CD4-positive, alpha-beta T cell treated with Interferon alpha-2 for 1 hour (primary cell): ENCODE results near the gene PLEKHA7.

Experiments used
- DNase-seq, 2 donors: peaks; one replicate each; pipeline ENCODE4 v3.0.0-alpha.2; 2020 to 2022

Gene PLEKHA7

GRCh38 chr11:16831316-16832192 lies 182.7 kb downstream of the PLEKHA7 start:
- no peak for DNase-seq

- DNase-seq, result no peak
These were observed 187.1 kb downstream of the PLEKHA7 start for GRCh38 chr11:16827139-16827538.

- DNase-seq, result no peak
These were observed 188.2 kb downstream of the PLEKHA7 start for GRCh38 chr11:16825968-16826367.

GRCh38 chr11:16825101-16825500 lies 189.1 kb downstream of the PLEKHA7 start:
- no peak for DNase-seq

GRCh38 chr11:16820324-16821092 lies 193.7 kb downstream of the PLEKHA7 start:
- peak; percentile 56 to 60 for DNase-seq

- no peak for DNase-seq
These were observed 195.9 kb downstream of the PLEKHA7 start for GRCh38 chr11:16818284-16818683.

GRCh38 chr11:16817351-16817750 lies 196.9 kb downstream of the PLEKHA7 start:
- no peak for DNase-seq

GRCh38 chr11:16816358-16817270 lies 197.6 kb downstream of the PLEKHA7 start:
- DNase-seq, result no peak

- DNase-seq, result peak in 1 of 2 donors; percentile 9
These were observed 199.0 kb downstream of the PLEKHA7 start for GRCh38 chr11:16815047-16815767.

GRCh38 chr11:16814410-16815046 lies 199.7 kb downstream of the PLEKHA7 start:
- no peak for DNase-seq

GRCh38 chr11:16813126-16813525 lies 201.1 kb downstream of the PLEKHA7 start:
- DNase-seq, result no peak

GRCh38 chr11:16812274-16812673 lies 201.9 kb downstream of the PLEKHA7 start:
- no peak for DNase-seq

GRCh38 chr11:16811136-16812020 lies 202.8 kb downstream of the PLEKHA7 start:
- no peak for DNase-seq

- no peak for DNase-seq
These were observed 204.1 kb downstream of the PLEKHA7 start for GRCh38 chr11:16809886-16810668.

GRCh38 chr11:16807306-16807705 lies 206.9 kb downstream of the PLEKHA7 start:
- DNase-seq, result no peak

GRCh38 chr11:16806791-16807190 lies 207.4 kb downstream of the PLEKHA7 start:
- no peak for DNase-seq

GRCh38 chr11:16805938-16806337 lies 208.3 kb downstream of the PLEKHA7 start:
- no peak for DNase-seq

- DNase-seq, result peak in 1 of 2 donors; percentile 22
These were observed 209.9 kb downstream of the PLEKHA7 start for GRCh38 chr11:16804104-16804947.
